GM12878 (cell line): Measurements from ENCODE around the gene PIMREG.

Experiments
- BRCA1 ChIP-seq: IDR thresholded peaks from 2 replicates; pipeline ENCODE4 v1.6.1; 2011; ENCODE audit warnings: low read depth, low read length, improper control_type of control experiment
- CHD1 ChIP-seq: IDR thresholded peaks from 2 replicates; pipeline ENCODE4 v1.6.1; 2012; ENCODE audit warnings: low read depth, low read length, improper control_type of control experiment
- CTCF ChIP-seq, 3 experiments: IDR thresholded peaks in 2 of 3; conservative IDR thresholded peaks in 1 of 3; 2 replicates each; pipeline ENCODE4 v1.5.1; 2011; ENCODE audit warnings: low read depth in 3 of 3, low read length in 3 of 3, mild to moderate bottlenecking in 3 of 3, control low read depth in 2 of 3, moderate library complexity in 2 of 3, inconsistent platforms in 1 of 3, mixed read lengths in 1 of 3; ENCODE audit not compliant: control insufficient read depth in 2 of 3, insufficient read depth in 1 of 3; ENCODE audit errors: extremely low read depth in 1 of 3
- HDAC6 ChIP-seq: fragments of 200-600 bp; sonication (generic); IDR thresholded peaks from one replicate; pipeline ENCODE4 v1.8.0; 2017; ENCODE audit warnings: antibody characterized with exemption; ENCODE audit not compliant: unreplicated experiment
- KDM1A ChIP-seq: fragments of 200-600 bp; sonication (generic); IDR thresholded peaks from 2 replicates; pipeline ENCODE4 v1.6.1; 2016; ENCODE audit warnings: borderline replicate concordance
- POLR2AphosphoS2 ChIP-seq: IDR thresholded peaks from 2 replicates; pipeline ENCODE4 v1.6.1; 2011; ENCODE audit warnings: low read depth, mild to moderate bottlenecking, low read length, improper control_type of control experiment, moderate library complexity
- POLR2AphosphoS5 ChIP-seq: IDR thresholded peaks from 2 replicates; pipeline ENCODE4 v1.6.1; 2011; ENCODE audit warnings: mild to moderate bottlenecking, low read length, inconsistent platforms
- REST ChIP-seq: IDR thresholded peaks from 2 replicates; pipeline ENCODE4 v1.6.1; 2012; ENCODE audit warnings: mild to moderate bottlenecking, low read depth, low read length
- ZNF24 ChIP-seq: fragments of 450-650 bp; IDR thresholded peaks from 2 replicates; pipeline ENCODE4 v1.6.1; 2017; ENCODE audit warnings: antibody characterized with exemption, mild to moderate bottlenecking

- TF ChIP-seq KDM1A (no peak), CTCF (IDR thresholded peaks at IDR 0.05 in 2 of 3, conservative IDR thresholded peaks at IDR 0.05 in 1 of 3; ENCODE audit: control insufficient read depth in 2 of 3, extremely low read depth in 1 of 3, insufficient read depth in 1 of 3, low read depth in 3 of 3, low read length in 3 of 3) (no peak), BRCA1 (no peak), HDAC6 (no peak), POLR2AphosphoS2 (no peak), REST (no peak), POLR2AphosphoS5 (no peak), ZNF24 (no peak), CHD1 (no peak)
These were observed 32.0 kb downstream of the PIMREG start for GRCh38 chr17:6476076-6476809.
